HFF-Myc (cell line): ENCODE measurements around the gene TMEM200B.

Source experiments
- DNase-seq: peaks from one replicate; pipeline ENCODE4 v3.0.0-alpha.2; 2011; ENCODE audit warnings: low read depth; ENCODE audit errors: extremely low read depth
- H3K4me3 ChIP-seq: replicated peaks from 2 replicates; pipeline ENCODE4 v1.5.1; 2011; ENCODE audit warnings: low read depth, mild to moderate bottlenecking, control low read depth, low read length
- TF ChIP-seq, protein P1 (sequence below): IDR thresholded peaks from 2 replicates; pipeline ENCODE4 v1.5.1; 2012; ENCODE audit warnings: mild to moderate bottlenecking, low read depth, low read length, control low read depth; ENCODE audit errors: missing control alignments

TMEM200B gene

GRCh38 chr1:29166291-29166878 lies 42.7 kb upstream of the TMEM200B start:
- no peak overlapping the region for H3K4me3 ChIP-seq
- no peak for DNase-seq
- TF ChIP-seq, protein P1, sequence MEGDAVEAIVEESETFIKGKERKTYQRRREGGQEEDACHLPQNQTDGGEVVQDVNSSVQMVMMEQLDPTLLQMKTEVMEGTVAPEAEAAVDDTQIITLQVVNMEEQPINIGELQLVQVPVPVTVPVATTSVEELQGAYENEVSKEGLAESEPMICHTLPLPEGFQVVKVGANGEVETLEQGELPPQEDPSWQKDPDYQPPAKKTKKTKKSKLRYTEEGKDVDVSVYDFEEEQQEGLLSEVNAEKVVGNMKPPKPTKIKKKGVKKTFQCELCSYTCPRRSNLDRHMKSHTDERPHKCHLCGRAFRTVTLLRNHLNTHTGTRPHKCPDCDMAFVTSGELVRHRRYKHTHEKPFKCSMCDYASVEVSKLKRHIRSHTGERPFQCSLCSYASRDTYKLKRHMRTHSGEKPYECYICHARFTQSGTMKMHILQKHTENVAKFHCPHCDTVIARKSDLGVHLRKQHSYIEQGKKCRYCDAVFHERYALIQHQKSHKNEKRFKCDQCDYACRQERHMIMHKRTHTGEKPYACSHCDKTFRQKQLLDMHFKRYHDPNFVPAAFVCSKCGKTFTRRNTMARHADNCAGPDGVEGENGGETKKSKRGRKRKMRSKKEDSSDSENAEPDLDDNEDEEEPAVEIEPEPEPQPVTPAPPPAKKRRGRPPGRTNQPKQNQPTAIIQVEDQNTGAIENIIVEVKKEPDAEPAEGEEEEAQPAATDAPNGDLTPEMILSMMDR, result no peak

DNA sequence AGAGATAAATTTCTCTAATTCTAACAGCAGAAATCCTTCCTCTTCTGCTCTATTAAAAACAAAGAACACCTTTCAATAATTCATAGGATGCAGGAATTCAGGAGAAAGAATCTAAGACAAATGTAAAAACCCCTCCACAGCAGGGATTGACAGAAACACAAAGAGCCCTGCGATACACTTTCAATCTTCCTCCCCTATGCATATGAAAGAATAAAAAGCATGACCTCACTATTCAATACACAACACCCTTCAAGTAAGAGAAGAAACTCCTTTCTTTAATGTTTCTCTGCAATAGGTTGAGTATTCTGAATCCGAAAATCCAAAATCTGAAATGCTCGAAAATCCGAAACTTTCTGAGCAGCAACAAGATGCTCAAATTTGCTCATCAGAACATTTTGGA lies 40.9 kb upstream of the TMEM200B start:
- no peak for DNase-seq
- TF ChIP-seq, protein P1, result no peak
- H3K4me3 ChIP-seq, result no peak overlapping the region

- no peak for DNase-seq
- no peak overlapping the region for H3K4me3 ChIP-seq
- TF ChIP-seq, protein P1, result no peak
These were observed 38.9 kb upstream of the TMEM200B start for GRCh38 chr1:29162476-29163138.

DNA sequence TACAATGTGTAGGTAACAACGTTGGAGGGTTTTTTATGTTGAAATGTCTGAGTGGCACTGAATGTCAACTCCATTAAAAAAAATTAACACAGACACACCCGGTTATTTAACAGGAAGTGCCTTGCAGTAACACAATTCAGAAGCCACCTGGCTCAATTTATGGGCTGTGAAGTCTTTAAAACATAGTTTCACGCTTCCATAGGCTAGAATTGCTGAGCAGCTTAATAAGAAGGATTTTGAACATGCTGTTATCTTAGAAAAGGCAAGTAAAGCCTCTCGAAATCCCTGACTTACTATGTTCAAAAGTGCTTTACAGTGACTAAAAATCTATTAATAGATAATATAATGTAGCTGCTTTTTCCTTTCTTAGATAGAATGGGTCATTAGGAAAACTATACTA lies 38.3 kb upstream of the TMEM200B start:
- no peak overlapping the region for H3K4me3 ChIP-seq
- TF ChIP-seq, protein P1, result no peak
- DNase-seq, result no peak

- DNase-seq, result no peak
- TF ChIP-seq, protein P1, result no peak
- no peak overlapping the region for H3K4me3 ChIP-seq
These were observed 36.1 kb upstream of the TMEM200B start for GRCh38 chr1:29159773-29160172.

DNA sequence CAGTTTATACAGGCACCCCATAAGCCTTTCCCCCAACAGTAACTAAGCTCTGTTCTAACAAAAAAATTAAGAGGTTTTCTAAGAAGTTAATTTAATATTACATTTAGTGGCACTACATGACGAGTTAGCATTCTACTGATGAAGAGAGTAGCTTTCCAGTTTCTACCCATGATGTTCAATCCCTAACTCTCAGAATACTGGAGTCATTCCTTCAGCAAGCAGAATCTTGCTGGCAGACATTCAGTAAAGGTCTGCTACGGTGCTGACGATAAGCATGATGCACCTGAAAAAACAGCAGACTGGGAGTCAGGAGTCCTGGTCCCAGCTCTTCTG lies 33.5 kb upstream of the TMEM200B start:
- no peak overlapping the region for H3K4me3 ChIP-seq
- TF ChIP-seq, protein P1, result no peak
- no peak for DNase-seq

DNA sequence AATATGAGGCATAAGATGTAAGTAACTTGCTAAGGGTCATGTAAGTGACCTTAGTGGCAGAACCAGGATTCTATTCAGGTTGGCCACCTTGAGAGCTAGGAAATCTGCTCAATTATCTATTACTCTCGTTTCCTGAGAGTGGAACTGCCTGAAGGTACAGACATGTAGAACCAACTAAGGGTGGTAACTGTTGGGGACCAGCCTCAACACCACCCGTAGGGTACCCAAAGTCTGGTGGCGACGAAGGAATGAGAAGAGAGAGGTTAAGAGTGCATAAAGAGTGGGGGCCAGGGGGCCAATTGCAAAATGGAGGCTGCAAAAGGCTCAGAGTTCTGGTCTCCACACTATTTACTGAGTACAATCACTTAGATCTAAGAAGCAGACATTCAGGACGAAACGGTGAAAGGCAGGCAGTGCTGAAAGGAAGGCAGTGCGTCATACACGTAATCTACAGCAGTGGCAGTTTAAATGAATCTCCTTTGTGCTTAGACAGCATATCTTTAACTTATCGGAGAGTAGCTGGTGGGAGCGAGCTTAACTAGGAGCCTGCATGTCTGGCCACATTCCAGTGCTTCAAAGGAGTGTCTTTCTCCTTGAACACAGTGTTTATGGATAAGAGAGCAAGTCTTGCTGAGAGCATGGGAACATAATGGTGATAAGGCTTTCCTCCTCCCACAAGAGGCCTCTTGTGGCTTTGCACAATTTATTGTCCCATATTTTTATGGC lies 33.0 kb upstream of the TMEM200B start:
- no peak for DNase-seq
- no peak overlapping the region for H3K4me3 ChIP-seq
- TF ChIP-seq, protein P1, result no peak
